ENCODE data around the gene ANKRD10.

The ANKRD10 gene

GRCh38 chr13:110907301-110907700 is 7.6 kb downstream of the ANKRD10 start:
- Histone ChIP-seq H3K27ac (ENCODE audit: insufficient read depth, low read length, poor library complexity, severe bottlenecking) (no peak overlapping the region), H3K4me3 (ENCODE audit: insufficient read depth, low read depth, low read length, poor library complexity, severe bottlenecking) (no peak overlapping the region), H3K36me3 (ENCODE audit: control insufficient read depth, insufficient read depth, low read length) (peaks cover 41% of the 10 kb centered on the region), H3K4me1 (ENCODE audit: control insufficient read depth, insufficient read depth, low read length, poor library complexity, severe bottlenecking) (peaks cover 8% of the 10 kb centered on the region), H3K9me3 (ENCODE audit: control insufficient read depth, low read length) (no peaks in the 10 kb centered on the region), H3K27me3 (replicated peaks; ENCODE audit: control insufficient read depth, insufficient read depth, low read length, poor library complexity, severe bottlenecking) (no peaks in the 10 kb centered on the region)
- no peak for DNase-seq

- Histone ChIP-seq H3K27me3 (replicated peaks; ENCODE audit: control insufficient read depth, insufficient read depth, low read length, poor library complexity, severe bottlenecking) (no peaks in the 10 kb centered on the region), H3K9me3 (ENCODE audit: control insufficient read depth, low read length) (no peaks in the 10 kb centered on the region), H3K4me3 (ENCODE audit: insufficient read depth, low read depth, low read length, poor library complexity, severe bottlenecking) (no peak overlapping the region), H3K27ac (ENCODE audit: insufficient read depth, low read length, poor library complexity, severe bottlenecking) (no peak overlapping the region), H3K4me1 (ENCODE audit: control insufficient read depth, insufficient read depth, low read length, poor library complexity, severe bottlenecking) (no peaks in the 10 kb centered on the region), H3K36me3 (ENCODE audit: control insufficient read depth, insufficient read depth, low read length) (peaks cover 37% of the 10 kb centered on the region)
- DNase-seq, result no peak
Observed at GRCh38 chr13:110904748-110905147, 10.1 kb downstream of the ANKRD10 start.

GRCh38 chr13:110902370-110902769 is 12.5 kb downstream of the ANKRD10 start:
- peaks cover 38% of the 10 kb centered on the region for H3K36me3 ChIP-seq (ENCODE audit: control insufficient read depth, insufficient read depth, low read length)

GRCh38 chr13:110897521-110897920 is 17.3 kb downstream of the ANKRD10 start:
- Histone ChIP-seq H3K9me3 (ENCODE audit: control insufficient read depth, low read length) (no peaks in the 10 kb centered on the region), H3K36me3 (ENCODE audit: control insufficient read depth, insufficient read depth, low read length) (peaks cover 19% of the 10 kb centered on the region), H3K27me3 (replicated peaks; ENCODE audit: control insufficient read depth, insufficient read depth, low read length, poor library complexity, severe bottlenecking) (no peaks in the 10 kb centered on the region)

More at GRCh38 chr13:110902370-110902769, 12.5 kb downstream of the ANKRD10 start:
- no peaks in the 10 kb centered on the region for H3K4me1 ChIP-seq (ENCODE audit: control insufficient read depth, insufficient read depth, low read length, poor library complexity, severe bottlenecking)
- no peak for DNase-seq
- H3K9me3 ChIP-seq (ENCODE audit: control insufficient read depth, low read length), result no peaks in the 10 kb centered on the region
- no peak overlapping the region for H3K4me3 ChIP-seq (ENCODE audit: insufficient read depth, low read depth, low read length, poor library complexity, severe bottlenecking)
- no peak overlapping the region for H3K27ac ChIP-seq (ENCODE audit: insufficient read depth, low read length, poor library complexity, severe bottlenecking)
- H3K27me3 ChIP-seq (replicated peaks; ENCODE audit: control insufficient read depth, insufficient read depth, low read length, poor library complexity, severe bottlenecking), result no peaks in the 10 kb centered on the region

GRCh38 chr13:110897014-110897413 is 17.9 kb downstream of the ANKRD10 start:
- Histone ChIP-seq H3K4me1 (ENCODE audit: control insufficient read depth, insufficient read depth, low read length, poor library complexity, severe bottlenecking) (no peaks in the 10 kb centered on the region), H3K9me3 (ENCODE audit: control insufficient read depth, low read length) (no peaks in the 10 kb centered on the region), H3K27ac (ENCODE audit: insufficient read depth, low read length, poor library complexity, severe bottlenecking) (no peak overlapping the region), H3K4me3 (ENCODE audit: insufficient read depth, low read depth, low read length, poor library complexity, severe bottlenecking) (no peak overlapping the region), H3K36me3 (ENCODE audit: control insufficient read depth, insufficient read depth, low read length) (peaks cover 19% of the 10 kb centered on the region), H3K27me3 (replicated peaks; ENCODE audit: control insufficient read depth, insufficient read depth, low read length, poor library complexity, severe bottlenecking) (no peaks in the 10 kb centered on the region)
- no peak for DNase-seq

More at GRCh38 chr13:110897521-110897920, 17.3 kb downstream of the ANKRD10 start:
- DNase-seq, result no peak
- Histone ChIP-seq H3K4me1 (ENCODE audit: control insufficient read depth, insufficient read depth, low read length, poor library complexity, severe bottlenecking) (no peaks in the 10 kb centered on the region), H3K27ac (ENCODE audit: insufficient read depth, low read length, poor library complexity, severe bottlenecking) (no peak overlapping the region), H3K4me3 (ENCODE audit: insufficient read depth, low read depth, low read length, poor library complexity, severe bottlenecking) (no peak overlapping the region)

GRCh38 chr13:110894086-110894485 is 20.8 kb downstream of the ANKRD10 start:
- Histone ChIP-seq H3K9me3 (ENCODE audit: control insufficient read depth, low read length) (no peaks in the 10 kb centered on the region), H3K4me3 (ENCODE audit: insufficient read depth, low read depth, low read length, poor library complexity, severe bottlenecking) (no peak overlapping the region), H3K4me1 (ENCODE audit: control insufficient read depth, insufficient read depth, low read length, poor library complexity, severe bottlenecking) (no peaks in the 10 kb centered on the region), H3K27ac (ENCODE audit: insufficient read depth, low read length, poor library complexity, severe bottlenecking) (no peak overlapping the region), H3K36me3 (ENCODE audit: control insufficient read depth, insufficient read depth, low read length) (peaks cover 19% of the 10 kb centered on the region), H3K27me3 (replicated peaks; ENCODE audit: control insufficient read depth, insufficient read depth, low read length, poor library complexity, severe bottlenecking) (no peaks in the 10 kb centered on the region)
- DNase-seq, result no peak

- H3K27ac ChIP-seq (ENCODE audit: insufficient read depth, low read length, poor library complexity, severe bottlenecking), result no peak overlapping the region
- no peak for DNase-seq
- no peaks in the 10 kb centered on the region for H3K4me1 ChIP-seq (ENCODE audit: control insufficient read depth, insufficient read depth, low read length, poor library complexity, severe bottlenecking)
- H3K36me3 ChIP-seq (ENCODE audit: control insufficient read depth, insufficient read depth, low read length), result peaks cover 19% of the 10 kb centered on the region
- H3K4me3 ChIP-seq (ENCODE audit: insufficient read depth, low read depth, low read length, poor library complexity, severe bottlenecking), result no peak overlapping the region
- H3K27me3 ChIP-seq (replicated peaks; ENCODE audit: control insufficient read depth, insufficient read depth, low read length, poor library complexity, severe bottlenecking), result no peaks in the 10 kb centered on the region
- no peaks in the 10 kb centered on the region for H3K9me3 ChIP-seq (ENCODE audit: control insufficient read depth, low read length)
Observed at GRCh38 chr13:110893571-110893970, 21.3 kb downstream of the ANKRD10 start.

- H3K27ac ChIP-seq (ENCODE audit: insufficient read depth, low read length, poor library complexity, severe bottlenecking), result no peak overlapping the region
- H3K9me3 ChIP-seq (ENCODE audit: control insufficient read depth, low read length), result no peaks in the 10 kb centered on the region
- H3K27me3 ChIP-seq (replicated peaks; ENCODE audit: control insufficient read depth, insufficient read depth, low read length, poor library complexity, severe bottlenecking), result no peaks in the 10 kb centered on the region
- H3K4me1 ChIP-seq (ENCODE audit: control insufficient read depth, insufficient read depth, low read length, poor library complexity, severe bottlenecking), result no peaks in the 10 kb centered on the region
- no peak for DNase-seq
- no peak overlapping the region for H3K4me3 ChIP-seq (ENCODE audit: insufficient read depth, low read depth, low read length, poor library complexity, severe bottlenecking)
- H3K36me3 ChIP-seq (ENCODE audit: control insufficient read depth, insufficient read depth, low read length), result peaks cover 13% of the 10 kb centered on the region
Observed at GRCh38 chr13:110890279-110891165, 24.3 kb downstream of the ANKRD10 start.

GRCh38 chr13:110888390-110888789 is 26.5 kb downstream of the ANKRD10 start:
- H3K27me3 ChIP-seq (replicated peaks; ENCODE audit: control insufficient read depth, insufficient read depth, low read length, poor library complexity, severe bottlenecking), result no peaks in the 10 kb centered on the region
- no peak for DNase-seq
- no peak overlapping the region for H3K27ac ChIP-seq (ENCODE audit: insufficient read depth, low read length, poor library complexity, severe bottlenecking)
- peaks cover 9% of the 10 kb centered on the region for H3K36me3 ChIP-seq (ENCODE audit: control insufficient read depth, insufficient read depth, low read length)
- H3K4me3 ChIP-seq (ENCODE audit: insufficient read depth, low read depth, low read length, poor library complexity, severe bottlenecking), result no peak overlapping the region
- no peaks in the 10 kb centered on the region for H3K9me3 ChIP-seq (ENCODE audit: control insufficient read depth, low read length)
- no peaks in the 10 kb centered on the region for H3K4me1 ChIP-seq (ENCODE audit: control insufficient read depth, insufficient read depth, low read length, poor library complexity, severe bottlenecking)

GRCh38 chr13:110887597-110888333 is 27.1 kb downstream of the ANKRD10 start:
- H3K4me1 ChIP-seq (ENCODE audit: control insufficient read depth, insufficient read depth, low read length, poor library complexity, severe bottlenecking), result no peaks in the 10 kb centered on the region
- H3K36me3 ChIP-seq (ENCODE audit: control insufficient read depth, insufficient read depth, low read length), result peaks cover 2% of the 10 kb centered on the region
- H3K4me3 ChIP-seq (ENCODE audit: insufficient read depth, low read depth, low read length, poor library complexity, severe bottlenecking), result no peak overlapping the region
- no peaks in the 10 kb centered on the region for H3K9me3 ChIP-seq (ENCODE audit: control insufficient read depth, low read length)
- no peaks in the 10 kb centered on the region for H3K27me3 ChIP-seq (replicated peaks; ENCODE audit: control insufficient read depth, insufficient read depth, low read length, poor library complexity, severe bottlenecking)
- no peak for DNase-seq
- no peak overlapping the region for H3K27ac ChIP-seq (ENCODE audit: insufficient read depth, low read length, poor library complexity, severe bottlenecking)
